Measurements from ENCODE around the gene CCR5AS.
A peak's percentile ranks its signal among the peaks of the same experiment; 100 is the strongest.
"Not testable (repeated sequence)": the region's sequence is repeated elsewhere in the genome, so short reads cannot be mapped to it uniquely, and the experiment has no call there.

Gene CCR5AS

DNA sequence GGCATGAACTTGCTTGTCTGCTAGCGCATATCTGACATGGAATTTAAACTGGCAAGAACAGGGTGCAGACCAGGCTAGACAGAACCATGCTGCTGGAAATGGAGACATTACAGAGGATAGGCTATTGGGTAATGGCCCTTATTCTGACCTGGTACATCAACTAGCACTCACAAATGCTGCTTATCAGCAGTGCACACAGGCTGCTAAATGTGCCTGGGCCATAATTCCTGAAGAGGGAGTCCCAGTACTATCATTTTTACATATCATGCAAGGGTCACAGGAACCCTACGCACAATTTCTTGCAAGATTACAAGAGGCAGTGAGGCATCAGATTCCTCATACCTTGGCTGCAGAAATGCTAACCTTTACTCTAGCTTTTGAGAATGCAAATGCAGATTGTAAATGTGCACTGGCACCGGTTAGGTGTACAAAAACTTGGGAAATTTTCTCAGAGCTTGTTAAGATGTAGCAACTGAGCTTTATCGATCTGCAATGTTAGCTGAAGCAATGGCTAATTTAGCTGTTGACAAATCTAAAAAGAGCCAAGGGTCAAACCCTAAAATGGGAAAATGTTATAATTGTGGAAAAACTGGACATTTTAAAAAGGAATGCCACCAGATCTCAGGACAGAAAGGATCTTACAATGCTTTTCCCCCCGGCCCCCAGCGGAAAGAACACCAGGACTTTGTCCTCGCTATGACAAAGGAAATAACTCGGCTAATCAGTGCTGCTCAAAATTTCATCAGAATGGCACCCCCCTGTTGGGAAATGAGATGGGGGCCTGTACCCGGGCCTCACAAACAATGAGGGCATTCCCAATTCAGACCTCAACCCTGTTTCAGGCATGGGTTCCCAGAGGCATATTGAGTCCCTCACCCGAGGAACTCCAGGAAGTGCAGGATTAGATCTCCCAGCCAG, 21.3 kb upstream of the CCR5AS start:
- no peak for DNase-seq

DNA sequence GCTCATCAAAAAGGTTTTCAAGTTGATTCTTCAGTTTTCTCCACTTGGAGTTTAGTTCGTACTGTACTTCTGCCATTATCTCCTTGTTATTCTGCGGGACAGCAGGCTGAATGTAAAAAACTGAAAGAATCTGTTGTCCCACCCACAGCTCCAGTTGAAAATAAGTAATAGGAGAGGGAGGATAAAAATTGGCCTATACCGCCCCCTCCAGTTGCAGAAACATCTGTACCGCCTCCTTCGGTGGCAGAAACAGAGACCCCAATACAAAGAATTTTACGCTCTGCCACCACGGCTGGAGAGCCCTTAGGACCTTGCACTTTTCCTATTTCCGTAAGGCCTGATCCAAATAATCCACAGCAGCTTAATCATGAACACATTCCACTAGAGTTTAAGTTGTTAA, 20.5 kb upstream of the CCR5AS start:
- not testable (repeated sequence) for DNase-seq

- not testable (repeated sequence) for DNase-seq
Measured at GRCh38 chr3:46426476-46426875, 19.6 kb upstream of the CCR5AS start.

DNA sequence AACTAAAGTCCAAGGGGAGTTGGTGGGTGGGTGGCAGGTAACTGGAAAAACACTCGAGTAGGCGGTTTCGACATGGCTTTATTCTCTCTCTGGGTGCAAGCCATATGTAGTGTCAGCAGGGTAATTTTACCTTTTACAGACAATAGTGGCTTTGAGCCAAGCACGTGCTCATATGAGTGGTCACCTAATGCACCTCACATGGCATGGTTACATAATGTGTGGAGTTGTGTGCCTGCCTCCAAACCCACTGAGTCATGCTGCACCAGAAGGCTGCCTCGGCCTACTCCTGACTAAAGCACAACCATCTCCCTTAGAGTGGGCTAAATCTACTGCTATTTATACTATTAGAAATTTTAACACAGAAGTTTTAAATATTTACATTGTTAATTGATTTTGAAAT, 16.7 kb upstream of the CCR5AS start:
- no peak for DNase-seq

- DNase-seq, result no peak
Measured at GRCh38 chr3:46422617-46423016, 15.8 kb upstream of the CCR5AS start.

DNA sequence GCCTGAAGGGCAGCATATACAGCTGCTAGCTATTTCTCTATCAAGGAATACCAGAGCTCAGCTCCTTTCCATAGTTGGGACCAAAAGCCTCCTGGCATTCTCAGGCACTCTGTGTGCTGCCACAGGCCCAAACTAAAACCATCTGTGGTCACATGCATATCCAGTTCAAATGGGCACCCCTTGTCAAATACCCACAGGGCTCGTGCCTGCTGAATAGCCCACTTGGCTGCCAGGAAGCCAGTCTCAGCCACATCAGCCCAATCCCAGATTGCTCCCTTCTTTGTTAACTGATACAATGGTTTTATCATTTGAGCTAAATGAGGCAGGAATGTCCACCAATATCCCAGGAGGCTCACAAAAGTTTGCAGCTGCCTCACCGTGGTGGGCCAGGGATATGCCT, 14.1 kb upstream of the CCR5AS start:
- DNase-seq, result no peak

GRCh38 chr3:46419816-46420215, 12.9 kb upstream of the CCR5AS start:
- no peak for DNase-seq

DNA sequence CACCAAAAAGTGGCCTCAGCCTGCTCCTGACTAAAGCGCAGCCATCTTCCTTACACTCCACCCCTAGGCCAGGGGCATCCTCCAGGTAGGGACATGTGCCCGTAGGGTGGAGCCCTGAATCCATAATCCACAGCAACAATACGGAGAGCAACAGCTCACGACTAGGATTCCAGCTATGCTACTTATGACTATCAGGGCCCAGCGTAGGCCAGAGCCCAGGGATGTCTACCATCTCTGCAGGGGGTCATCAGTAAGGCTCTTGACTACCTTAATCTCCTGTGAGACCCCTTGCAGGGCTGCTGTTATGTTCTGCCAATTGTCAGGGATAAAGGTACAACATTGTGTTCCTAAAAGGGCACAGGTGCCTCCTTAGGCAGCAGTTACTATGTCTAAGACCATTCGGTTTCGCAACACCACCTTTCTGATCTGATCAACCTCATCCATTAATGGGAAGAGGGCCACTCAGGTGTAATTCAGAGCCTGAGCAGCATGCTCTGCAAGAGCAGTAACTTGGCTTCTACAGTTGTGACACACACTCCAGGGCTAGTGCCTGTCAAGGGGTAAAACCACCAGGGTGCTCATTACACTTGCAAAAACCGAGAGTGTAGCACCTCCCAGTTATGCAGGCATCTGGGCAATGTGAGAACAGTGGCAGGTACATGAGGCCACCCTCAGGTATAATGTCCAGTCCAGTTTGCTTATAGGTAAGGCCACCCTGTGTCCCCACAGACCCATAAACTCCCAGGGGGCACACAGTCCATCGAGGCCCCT, 11.2 kb upstream of the CCR5AS start:
- no peak for DNase-seq

- no peak for DNase-seq
Measured at GRCh38 chr3:46416811-46417510, 10.1 kb upstream of the CCR5AS start.

GRCh38 chr3:46416125-46416810, 9.4 kb upstream of the CCR5AS start:
- peak; percentile 16 for DNase-seq

GRCh38 chr3:46414739-46415138, 7.9 kb upstream of the CCR5AS start:
- no peak for DNase-seq

GRCh38 chr3:46413951-46414350, 7.1 kb upstream of the CCR5AS start:
- no peak for DNase-seq

- DNase-seq, result no peak
Measured at GRCh38 chr3:46412786-46413298, 6.0 kb upstream of the CCR5AS start.

GRCh38 chr3:46411271-46411670, 4.4 kb upstream of the CCR5AS start:
- no peak for DNase-seq

GRCh38 chr3:46410669-46411068, 3.8 kb upstream of the CCR5AS start:
- DNase-seq, result no peak

DNA sequence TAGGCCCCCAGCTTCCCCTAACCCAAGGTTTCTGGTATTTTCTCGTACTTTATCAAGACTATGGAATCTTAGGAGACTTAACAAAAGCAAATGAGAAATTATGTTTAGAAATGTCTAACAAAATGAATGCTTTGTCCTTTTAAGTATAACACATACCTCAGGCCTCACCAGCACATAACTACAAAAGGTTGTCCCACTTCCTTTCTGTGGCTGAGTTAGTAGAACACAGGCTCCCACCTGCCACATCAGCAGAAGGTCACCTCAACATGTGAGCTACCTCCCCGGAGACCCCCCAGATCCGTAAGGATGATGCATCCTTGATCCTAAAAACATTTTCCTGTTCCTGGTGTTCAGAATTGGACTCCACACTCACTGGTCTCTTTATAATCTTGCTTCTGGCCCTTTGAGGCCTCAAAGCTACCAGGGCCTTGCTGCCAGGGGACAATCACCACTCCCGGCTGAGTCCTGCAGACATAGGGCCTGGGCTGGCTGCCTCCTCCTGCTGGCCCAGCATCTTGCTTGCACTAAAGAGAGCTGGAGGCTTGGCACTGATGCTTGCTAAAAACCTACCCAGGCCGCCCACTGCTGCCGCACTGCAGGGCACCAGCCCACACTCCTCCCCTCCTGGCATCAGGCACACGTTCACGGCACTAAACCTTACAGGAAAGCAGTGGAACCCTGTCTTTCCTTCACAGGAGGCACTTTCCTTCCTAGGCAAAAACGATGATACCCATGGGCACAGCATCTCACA, 3.0 kb upstream of the CCR5AS start:
- no peak for DNase-seq

GRCh38 chr3:46408853-46409252, 2.0 kb upstream of the CCR5AS start:
- no peak for DNase-seq

DNA sequence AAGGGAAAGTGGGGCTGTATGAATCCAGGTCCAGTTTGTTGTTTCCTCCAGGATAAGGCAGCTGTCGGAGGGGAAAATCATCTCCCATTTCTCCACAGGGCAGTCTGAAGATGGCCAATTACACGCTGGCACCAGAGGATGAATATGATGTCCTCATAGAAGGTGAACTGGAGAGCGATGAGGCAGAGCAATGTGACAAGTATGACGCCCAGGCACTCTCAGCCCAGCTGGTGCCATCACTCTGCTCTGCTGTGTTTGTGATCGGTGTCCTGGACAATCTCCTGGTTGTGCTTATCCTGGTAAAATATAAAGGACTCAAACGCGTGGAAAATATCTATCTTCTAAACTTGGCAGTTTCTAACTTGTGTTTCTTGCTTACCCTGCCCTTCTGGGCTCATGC, 1.1 kb upstream of the CCR5AS start:
- no peak for DNase-seq

- no peak for DNase-seq
Measured at GRCh38 chr3:46406443-46406787, 451 bp downstream of the CCR5AS start.

DNA sequence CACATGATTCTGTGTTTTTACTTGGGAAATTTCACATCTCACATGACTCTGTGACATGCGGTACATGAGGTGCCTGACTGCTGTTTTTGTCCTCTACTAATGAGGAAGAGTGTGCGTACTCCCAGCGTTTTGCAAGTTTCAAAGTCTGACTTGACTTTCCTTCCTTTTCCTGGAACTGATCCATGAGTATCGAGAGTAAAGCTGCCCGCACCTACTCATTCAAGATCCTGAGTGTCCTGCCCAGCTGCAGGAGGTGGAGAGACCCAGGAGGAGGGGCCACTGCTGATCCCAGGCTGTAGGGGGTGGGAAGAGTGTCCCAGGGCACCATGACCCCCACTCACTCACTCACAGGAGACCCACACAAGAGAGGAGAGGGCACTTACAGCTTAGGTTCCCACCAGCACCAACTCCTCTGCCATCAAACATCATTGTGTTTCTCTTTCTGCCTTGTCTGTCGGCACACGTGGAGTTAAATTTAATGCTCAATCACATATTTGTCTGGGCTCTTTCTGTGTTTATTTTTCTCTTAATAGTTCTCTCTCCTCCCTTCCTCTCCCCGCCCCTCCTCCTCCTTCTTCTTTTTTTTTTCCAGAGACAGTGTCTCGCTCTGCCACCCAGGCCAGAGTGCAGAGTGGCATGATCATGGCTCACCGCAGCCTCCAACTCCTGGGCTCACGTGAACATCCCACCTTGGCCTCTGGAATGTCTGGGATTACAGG, 1.4 kb downstream of the CCR5AS start:
- DNase-seq, result no peak

DNA sequence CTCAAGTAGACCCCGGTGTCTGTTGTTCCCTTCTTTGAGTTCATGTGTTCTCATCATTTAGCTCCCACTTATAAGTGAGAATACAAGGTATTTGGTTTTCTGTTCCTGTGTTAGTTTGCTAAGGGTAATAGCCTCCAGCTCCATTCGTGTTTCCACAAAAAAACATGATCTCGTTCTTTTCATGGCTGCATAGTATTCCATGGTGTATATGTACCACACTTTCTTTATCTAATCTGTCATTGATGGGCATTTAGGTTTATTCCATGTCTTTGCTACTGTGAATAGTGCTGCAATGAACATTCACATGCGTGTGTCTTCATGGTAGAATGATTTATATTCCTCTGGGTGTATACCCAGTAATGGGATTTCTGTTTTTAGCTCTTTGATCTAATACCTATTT, 4.0 kb downstream of the CCR5AS start:
- DNase-seq, result not testable (repeated sequence)

Data from NCI-H1694 (cell line).